Upper lobe of right lung (tissue), 1 donor: ENCODE data around the gene GPR180. TPM values are rescaled to one million over a fixed set of nuclear protein-coding genes. Genes with fewer than 3 reads are reported as not detected.

Experiments
- ATAC-seq: fragments of 200-7000 bp; cut with Tn5 transposase; one replicate; pipeline ENCODE4 v1.9.1; 2020; ENCODE audit warnings: mild to moderate bottlenecking, moderate library complexity
- DNase-seq: peaks from one replicate; pipeline ENCODE4 v3.0.0-alpha.2; 2020
- H3K27ac ChIP-seq: fragments of 200-600 bp; one replicate; pipeline ENCODE4 v1.8.0; 2022
- H3K27me3 ChIP-seq: fragments of 200-600 bp; one replicate; pipeline ENCODE4 v1.8.0; 2022; ENCODE audit warnings: mild to moderate bottlenecking
- H3K36me3 ChIP-seq: fragments of 200-600 bp; one replicate; pipeline ENCODE4 v1.8.0; 2022
- H3K4me1 ChIP-seq: fragments of 200-600 bp; one replicate; pipeline ENCODE4 v1.8.0; 2022
- H3K4me3 ChIP-seq: fragments of 200-600 bp; one replicate; pipeline ENCODE4 v1.8.0; 2022; ENCODE audit warnings: mild to moderate bottlenecking
- H3K9me3 ChIP-seq: fragments of 200-600 bp; one replicate; pipeline ENCODE4 v1.8.0; 2022
- intact Hi-C: fragments of 100-400 bp; cut with DNase I; formaldehyde crosslinking; loops from one replicate; pipeline ENCODE4 v1.11.0; 2022
- total RNA-seq: library from RNA; stranded (reverse); fragmentation: NEBNext Ultra II Directional; extraction: Animal tissue kit (Norgen Biotek cat#: 25700); gene quantifications from one replicate; pipeline ENCODE4 v1.2.1, GENCODE V29; 2021
- TF ChIP-seq, protein P1 (sequence below): fragments of 200-600 bp; IDR thresholded peaks from one replicate; pipeline ENCODE4 v1.8.0; 2022; ENCODE audit warnings: antibody characterized with exemption
- donor health status: DM: no; HTN: yes; CAD: no; lungs with severe emphysema.

Gene GPR180
- total RNA-seq, 1 donor from 2014 or later = 6.0 TPM

DNA sequence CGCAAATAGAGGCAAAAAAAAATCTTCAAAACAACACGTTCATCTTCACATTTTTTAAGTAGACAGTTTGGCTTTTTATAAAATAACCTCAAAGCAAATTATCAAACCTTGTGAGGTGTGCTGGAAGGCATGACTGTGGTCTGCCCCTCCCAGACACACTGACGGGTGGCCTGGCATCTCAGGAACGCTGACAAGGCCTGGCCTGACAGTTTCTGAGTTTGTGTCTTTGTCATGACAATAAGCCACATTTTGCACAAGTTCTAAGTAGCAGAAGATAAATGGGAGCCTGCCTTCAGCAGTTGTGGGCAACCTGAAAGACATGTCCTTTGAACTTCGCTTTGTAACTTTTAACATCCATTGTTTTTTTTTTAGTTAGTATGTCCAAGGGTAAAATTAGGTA, 72.2 kb downstream of the GPR180 start:
- H3K9me3 ChIP-seq = no peaks in the 10 kb centered on the region
- H3K36me3 ChIP-seq = no peaks in the 10 kb centered on the region
- H3K4me1 ChIP-seq = no peaks in the 10 kb centered on the region
- DNase-seq (no peak), ATAC-seq (no peak)
- no peak overlapping the region for H3K4me3 ChIP-seq
- intact Hi-C loops = no loop called here
- TF ChIP-seq, protein P1, sequence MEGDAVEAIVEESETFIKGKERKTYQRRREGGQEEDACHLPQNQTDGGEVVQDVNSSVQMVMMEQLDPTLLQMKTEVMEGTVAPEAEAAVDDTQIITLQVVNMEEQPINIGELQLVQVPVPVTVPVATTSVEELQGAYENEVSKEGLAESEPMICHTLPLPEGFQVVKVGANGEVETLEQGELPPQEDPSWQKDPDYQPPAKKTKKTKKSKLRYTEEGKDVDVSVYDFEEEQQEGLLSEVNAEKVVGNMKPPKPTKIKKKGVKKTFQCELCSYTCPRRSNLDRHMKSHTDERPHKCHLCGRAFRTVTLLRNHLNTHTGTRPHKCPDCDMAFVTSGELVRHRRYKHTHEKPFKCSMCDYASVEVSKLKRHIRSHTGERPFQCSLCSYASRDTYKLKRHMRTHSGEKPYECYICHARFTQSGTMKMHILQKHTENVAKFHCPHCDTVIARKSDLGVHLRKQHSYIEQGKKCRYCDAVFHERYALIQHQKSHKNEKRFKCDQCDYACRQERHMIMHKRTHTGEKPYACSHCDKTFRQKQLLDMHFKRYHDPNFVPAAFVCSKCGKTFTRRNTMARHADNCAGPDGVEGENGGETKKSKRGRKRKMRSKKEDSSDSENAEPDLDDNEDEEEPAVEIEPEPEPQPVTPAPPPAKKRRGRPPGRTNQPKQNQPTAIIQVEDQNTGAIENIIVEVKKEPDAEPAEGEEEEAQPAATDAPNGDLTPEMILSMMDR = no peak
- H3K27ac ChIP-seq = no peak overlapping the region
- H3K27me3 ChIP-seq = peaks cover 4% of the 10 kb centered on the region

DNA sequence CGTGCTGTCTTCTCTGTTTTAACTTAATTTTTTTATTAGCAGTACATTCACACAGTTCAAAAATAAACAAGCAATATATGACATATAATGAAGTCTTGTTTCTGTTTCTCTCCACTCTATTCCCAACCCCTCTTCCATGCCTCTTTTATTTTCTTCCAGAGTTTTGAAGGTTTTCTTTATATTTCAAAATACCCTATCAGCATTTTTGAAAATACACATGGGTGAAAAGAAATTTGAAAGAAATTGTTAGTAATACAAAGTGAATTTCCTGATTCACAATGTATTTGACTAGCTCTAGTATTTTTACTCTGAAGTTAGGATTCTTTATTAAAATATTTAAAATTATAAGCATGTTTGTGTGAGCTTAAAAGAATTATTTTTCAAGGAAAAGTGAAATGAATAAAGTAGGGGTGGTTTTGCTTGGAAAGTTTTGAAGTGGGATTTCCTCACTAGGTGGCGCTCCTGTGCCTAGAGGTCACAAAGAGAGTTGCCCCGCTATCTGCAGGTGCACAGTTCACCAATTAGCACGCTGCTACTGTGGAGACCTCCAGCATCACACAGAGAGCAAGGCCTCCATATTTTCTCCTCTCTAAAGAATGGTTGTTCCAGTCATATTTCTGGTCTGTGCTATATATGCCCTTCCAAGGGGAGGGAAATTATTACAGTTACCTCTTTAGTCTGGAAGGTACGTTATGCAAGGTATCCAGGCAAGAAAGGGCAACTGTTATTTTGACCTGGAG, 73.1 kb downstream of the GPR180 start:
- TF ChIP-seq, protein P1 = peak; percentile 73
- DNase-seq (no peak), ATAC-seq (peak; percentile 71)
- no peak overlapping the region for H3K27ac ChIP-seq
- intact Hi-C loops = no loop called here
- H3K9me3 ChIP-seq = no peaks in the 10 kb centered on the region
- H3K36me3 ChIP-seq = no peaks in the 10 kb centered on the region
- H3K4me1 ChIP-seq = no peaks in the 10 kb centered on the region
- H3K4me3 ChIP-seq = no peak overlapping the region
- peaks cover 4% of the 10 kb centered on the region for H3K27me3 ChIP-seq

DNA sequence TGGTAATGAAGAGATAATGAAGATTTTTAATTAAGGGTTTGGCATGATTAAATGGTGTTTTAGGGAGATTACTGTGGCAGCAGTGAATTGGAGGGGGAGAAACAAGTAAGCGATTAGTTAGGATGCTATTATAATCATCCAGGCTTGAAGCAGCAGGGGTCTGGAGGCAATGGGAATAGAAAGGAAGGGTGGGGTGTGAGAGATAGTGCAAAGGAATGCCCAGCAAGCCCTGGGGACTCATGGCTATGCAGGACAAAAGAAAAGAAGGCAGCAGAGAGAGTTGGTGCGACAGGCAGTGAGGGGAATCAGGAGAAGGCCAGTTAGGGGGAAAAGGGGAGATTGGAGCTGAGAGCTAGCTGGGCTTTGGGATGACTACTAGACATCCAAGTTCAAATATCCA, 76.1 kb downstream of the GPR180 start:
- Histone ChIP-seq H3K36me3 (no peaks in the 10 kb centered on the region), H3K4me3 (no peak overlapping the region), H3K27me3 (peaks cover 4% of the 10 kb centered on the region), H3K9me3 (no peaks in the 10 kb centered on the region), H3K27ac (no peak overlapping the region), H3K4me1 (no peaks in the 10 kb centered on the region)
- ATAC-seq = no peak
- intact Hi-C loops = no loop called here
- TF ChIP-seq, protein P1 = no peak
- DNase-seq = no peak

DNA sequence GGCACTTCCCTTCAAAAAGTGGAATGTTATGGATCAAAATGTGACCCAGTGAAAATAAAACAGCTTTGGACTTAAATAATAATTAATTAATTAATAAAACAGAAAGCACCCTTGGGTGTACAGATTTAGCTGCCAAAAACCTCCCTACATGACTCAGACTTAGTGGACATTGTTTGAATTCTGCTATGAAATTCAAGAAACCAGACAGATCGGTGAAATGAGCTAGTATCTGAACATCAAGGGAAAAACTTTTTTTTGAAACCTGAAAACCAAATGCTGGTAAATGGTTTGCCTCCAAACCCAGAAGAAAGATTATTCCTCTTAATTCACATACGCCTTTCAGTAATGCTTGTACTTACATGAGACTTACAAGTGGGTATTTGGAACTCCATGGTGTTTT, 77.2 kb downstream of the GPR180 start:
- H3K27me3 ChIP-seq = peaks cover 4% of the 10 kb centered on the region
- no peak overlapping the region for H3K4me3 ChIP-seq
- no peaks in the 10 kb centered on the region for H3K36me3 ChIP-seq
- intact Hi-C loops = no loop called here
- TF ChIP-seq, protein P1 = no peak
- H3K27ac ChIP-seq = no peak overlapping the region
- DNase-seq = no peak
- no peaks in the 10 kb centered on the region for H3K9me3 ChIP-seq
- ATAC-seq = no peak
- no peaks in the 10 kb centered on the region for H3K4me1 ChIP-seq

DNA sequence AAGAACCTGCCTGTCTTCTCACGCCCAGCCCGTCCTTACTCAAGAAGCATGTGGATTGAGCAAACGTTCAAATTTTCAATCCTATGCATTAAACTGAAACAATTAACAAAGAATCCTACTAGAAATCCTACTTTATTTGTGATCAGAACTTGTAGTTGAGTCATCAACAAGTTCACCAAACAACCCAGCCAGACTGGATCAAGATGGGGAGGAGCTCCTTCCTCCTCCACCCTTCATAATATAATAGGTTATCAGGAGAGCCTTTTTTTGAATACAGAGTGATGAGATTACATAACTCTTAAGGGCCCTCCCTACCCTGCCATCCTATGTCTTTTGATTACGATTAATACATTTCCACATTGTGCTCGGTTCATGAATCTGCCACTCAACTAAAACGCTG, 78.0 kb downstream of the GPR180 start:
- H3K4me1 ChIP-seq = no peaks in the 10 kb centered on the region
- no peaks in the 10 kb centered on the region for H3K36me3 ChIP-seq
- ATAC-seq = no peak
- intact Hi-C loops = no loop called here
- peaks cover 4% of the 10 kb centered on the region for H3K27me3 ChIP-seq
- DNase-seq = no peak
- H3K9me3 ChIP-seq = no peaks in the 10 kb centered on the region
- H3K27ac ChIP-seq = no peak overlapping the region
- TF ChIP-seq, protein P1 = no peak
- H3K4me3 ChIP-seq = no peak overlapping the region

DNA sequence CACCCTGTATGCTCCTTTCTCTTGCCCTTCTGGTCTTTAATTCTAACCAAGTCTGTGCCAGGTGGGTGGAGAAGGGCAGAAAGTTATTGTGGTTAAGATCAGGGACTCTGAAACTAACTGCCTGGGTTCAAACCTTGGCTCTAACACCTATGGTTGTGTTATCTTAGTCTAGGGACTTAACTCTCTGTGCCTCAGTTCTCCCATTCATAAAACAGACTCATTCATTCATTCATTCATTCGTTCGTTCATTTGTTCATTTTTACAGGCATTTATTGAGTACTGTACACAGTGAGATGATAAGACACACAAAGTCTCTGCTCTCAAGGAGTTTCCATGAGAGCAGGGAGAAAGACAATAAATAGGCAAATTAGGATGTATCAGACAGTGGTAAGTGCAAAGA, 80.6 kb downstream of the GPR180 start:
- intact Hi-C loops = no loop called here
- no peaks in the 10 kb centered on the region for H3K36me3 ChIP-seq
- H3K27me3 ChIP-seq = no peaks in the 10 kb centered on the region
- no peaks in the 10 kb centered on the region for H3K4me1 ChIP-seq
- no peak overlapping the region for H3K27ac ChIP-seq
- H3K4me3 ChIP-seq = no peak overlapping the region
- no peaks in the 10 kb centered on the region for H3K9me3 ChIP-seq
- ATAC-seq (no peak), DNase-seq (no peak)
- TF ChIP-seq, protein P1 = no peak
